Heart left ventricle (tissue), 16 donors: Measurements from ENCODE around the gene SETD2. TPM values are rescaled to one million over a fixed set of nuclear protein-coding genes. Genes with fewer than 3 reads are reported as not detected.

ENCODE experiments used
- ATAC-seq, 4 donors: fragments of 200-7000 bp; cut with Tn5 transposase; one replicate each; pipeline ENCODE4 v1.9.1; 2020 to 2022; ENCODE audit warnings: moderate library complexity in 4 of 4, mild to moderate bottlenecking in 3 of 4, moderate number of reproducible peaks in 1 of 4
- DNase-seq, 5 donors: peaks; one replicate each; pipeline ENCODE4 v3.0.0-alpha.2; 2020
- H3K27ac ChIP-seq, 12 donors: fragments of 200-600 bp; sonication (generic) in 4 of 12; one replicate each; pipeline versions ENCODE4 v1.5.0 to v1.8.0; 2016 to 2022; ENCODE audit warnings: mild to moderate bottlenecking in 2 of 12
- H3K27me3 ChIP-seq, 9 donors: fragments of 200-600 bp; sonication (generic) in 2 of 9; one replicate each; pipeline versions ENCODE4 v1.5.1 to v1.8.0; 2016 to 2022; ENCODE audit warnings: mild to moderate bottlenecking in 3 of 9
- H3K36me3 ChIP-seq, 9 donors: fragments of 200-600 bp; sonication (generic) in 2 of 9; one replicate each; pipeline versions ENCODE4 v1.5.0 to v1.8.0; 2018 to 2022; ENCODE audit warnings: mild to moderate bottlenecking in 2 of 9
- H3K4me1 ChIP-seq, 12 donors: fragments of 200-600 bp; sonication (generic) in 4 of 12; one replicate each; pipeline versions ENCODE4 v1.5.0 to v1.8.0; 2016 to 2022; ENCODE audit warnings: mild to moderate bottlenecking in 3 of 12
- H3K4me3 ChIP-seq, 12 donors: fragments of 200-600 bp; sonication (generic) in 4 of 12; one replicate each; pipeline versions ENCODE4 v1.5.0 to v1.8.0; 2017 to 2022; ENCODE audit warnings: mild to moderate bottlenecking in 9 of 12, moderate library complexity in 4 of 12
- H3K9me3 ChIP-seq, 12 donors: fragments of 200-600 bp; sonication (generic) in 4 of 12; one replicate each; pipeline versions ENCODE4 v1.5.0 to v1.8.0; 2016 to 2022; ENCODE audit warnings: mild to moderate bottlenecking in 1 of 12
- POLR2A ChIP-seq, 2 donors: fragments of 450-650 bp; IDR thresholded peaks; one replicate each; pipeline ENCODE4 v1.6.1; 2017; ENCODE audit warnings: antibody characterized with exemption in 2 of 2, mild to moderate bottlenecking in 2 of 2, moderate library complexity in 2 of 2
- WGBS, 4 donors: extraction: QIAGEN DNeasy Blood & Tissue Kit in 2 of 4; methylation state at CpG; one replicate each; pipeline versions ENCODE4 v1.1.5 to v1.1.7; 2013 to 2018; 5-methylcytosine and 5-hydroxymethylcytosine counted together
- intact Hi-C, 10 donors: fragments of 100-400 bp; cut with DNase I; formaldehyde crosslinking; loops; one replicate each; pipeline versions ENCODE4 v1.11.1 to v1.14.2; 2022
- polyA plus RNA-seq, 2 donors: library from polyadenylated mRNA; stranded (reverse); fragments of 200-250 nt; gene quantifications; one replicate each; pipeline ENCODE4 v1.2.3, GENCODE V29; 2013
- total RNA-seq, 9 donors: library from RNA; depleted of rRNA in 2 of 9; stranded (reverse); fragments of >200 nt in 2 of 9; fragmentation: NEBNext Ultra II Directional in 3 of 9; extraction: Animal tissue kit (Norgen Biotek cat#: 25700) in 3 of 9; gene quantifications; one replicate each; pipeline versions ENCODE4 v1.1.0 to v1.2.4, GENCODE V29; 2016 to 2023
- TF ChIP-seq, protein P1 (sequence below), 12 donors: fragments of 200-600 bp; sonication (generic) in 4 of 12; IDR thresholded peaks; one replicate each; pipeline versions ENCODE4 v1.5.0 to v1.8.0; 2018 to 2022; ENCODE audit warnings: antibody characterized with exemption in 12 of 12, mild to moderate bottlenecking in 5 of 12
- donor health status: ischemic (EF 13 %, LVEDD 7.1; RV severe dilation, severe dysfunction).
- donor health status: healthy with polysubstance abuse.
- donor health status: DM: no; HTN: yes; CAD: no.
- donor health status: DM: no; HTN: no; CAD: no.
- donor health status: ischemic (EF 25% LVEDD 6.9; RV normal size, moderate dysfunction).
- donor health status: ischemic (EF 25% LVEDD 5.7; RV mildly dilated, moderate dysfunction).
- donor health status: healthy.
- donor health status: DM: yes; HTN: yes; CAD: no.
- donor health status: ischemic (EF 35%, LVEDD 5.7; RV mildly dilated, moderate dysfunction).
- donor health status: nonischemic (EF 11% LVEDD 7.7; RV severe dilation, severe dysfunction).
- donor health status: DM: yes; HTN: yes; CAD: no.
- donor health status: PGD.
- donor health status: ischemic (EF 29% LVEDD 5.4; RV normal size, mild dysfunction).
- donor health status: nonischemic (EF 23%, LVEDD 6.1; RV moderate dilation, normal function).

SETD2 gene
- total and polyA plus RNA-seq, 11 donors, result 9.0 to 34.1 (median 29.9) TPM

DNA sequence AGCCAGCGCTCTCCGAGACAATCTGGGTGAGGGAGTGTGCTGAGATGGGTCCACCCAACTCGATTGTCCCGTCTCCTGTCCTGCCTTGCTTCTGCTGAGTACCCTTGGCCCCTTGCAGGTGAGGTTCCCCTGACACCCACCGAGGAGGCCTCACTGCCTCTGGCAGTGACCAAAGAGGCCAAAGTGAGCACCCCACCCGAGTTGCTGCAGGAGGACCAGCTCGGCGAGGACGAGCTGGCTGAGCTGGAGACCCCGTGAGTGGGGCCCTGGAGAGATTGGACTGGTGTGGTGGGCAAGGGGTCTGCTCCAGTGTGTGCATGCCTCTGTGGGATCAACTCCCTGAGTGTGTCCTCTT lies 160.9 kb downstream of the SETD2 start:
- TF ChIP-seq, protein P1, sequence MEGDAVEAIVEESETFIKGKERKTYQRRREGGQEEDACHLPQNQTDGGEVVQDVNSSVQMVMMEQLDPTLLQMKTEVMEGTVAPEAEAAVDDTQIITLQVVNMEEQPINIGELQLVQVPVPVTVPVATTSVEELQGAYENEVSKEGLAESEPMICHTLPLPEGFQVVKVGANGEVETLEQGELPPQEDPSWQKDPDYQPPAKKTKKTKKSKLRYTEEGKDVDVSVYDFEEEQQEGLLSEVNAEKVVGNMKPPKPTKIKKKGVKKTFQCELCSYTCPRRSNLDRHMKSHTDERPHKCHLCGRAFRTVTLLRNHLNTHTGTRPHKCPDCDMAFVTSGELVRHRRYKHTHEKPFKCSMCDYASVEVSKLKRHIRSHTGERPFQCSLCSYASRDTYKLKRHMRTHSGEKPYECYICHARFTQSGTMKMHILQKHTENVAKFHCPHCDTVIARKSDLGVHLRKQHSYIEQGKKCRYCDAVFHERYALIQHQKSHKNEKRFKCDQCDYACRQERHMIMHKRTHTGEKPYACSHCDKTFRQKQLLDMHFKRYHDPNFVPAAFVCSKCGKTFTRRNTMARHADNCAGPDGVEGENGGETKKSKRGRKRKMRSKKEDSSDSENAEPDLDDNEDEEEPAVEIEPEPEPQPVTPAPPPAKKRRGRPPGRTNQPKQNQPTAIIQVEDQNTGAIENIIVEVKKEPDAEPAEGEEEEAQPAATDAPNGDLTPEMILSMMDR (IDR thresholded peaks at IDR 0.05), result no peak
- TF ChIP-seq POLR2A (IDR thresholded peaks at IDR 0.05), result no peak
- DNase-seq (no peak), ATAC-seq (no peak)
- intact Hi-C loops, result loop anchor here in 2 of 10 donors (10.0 kb wide), 1 partner anchor 298 kb away; the partner anchor contains the start of gene TMIE (in 2 of the 2)
- Histone ChIP-seq H3K9me3 (no peaks in the 10 kb centered on the region), H3K27me3 (no peaks in the 10 kb centered on the region), H3K27ac (no peak overlapping the region), H3K4me3 (no peak overlapping the region), H3K4me1 (no peaks in the 10 kb centered on the region), H3K36me3 (peaks cover 0 to 95% (median 42%) of the 10 kb centered on the region in 9 donors)
- 90 to 92% (median 91%) methylated on average over 8 to 10 of the region's 10 CpGs for WGBS, 4 donors

DNA sequence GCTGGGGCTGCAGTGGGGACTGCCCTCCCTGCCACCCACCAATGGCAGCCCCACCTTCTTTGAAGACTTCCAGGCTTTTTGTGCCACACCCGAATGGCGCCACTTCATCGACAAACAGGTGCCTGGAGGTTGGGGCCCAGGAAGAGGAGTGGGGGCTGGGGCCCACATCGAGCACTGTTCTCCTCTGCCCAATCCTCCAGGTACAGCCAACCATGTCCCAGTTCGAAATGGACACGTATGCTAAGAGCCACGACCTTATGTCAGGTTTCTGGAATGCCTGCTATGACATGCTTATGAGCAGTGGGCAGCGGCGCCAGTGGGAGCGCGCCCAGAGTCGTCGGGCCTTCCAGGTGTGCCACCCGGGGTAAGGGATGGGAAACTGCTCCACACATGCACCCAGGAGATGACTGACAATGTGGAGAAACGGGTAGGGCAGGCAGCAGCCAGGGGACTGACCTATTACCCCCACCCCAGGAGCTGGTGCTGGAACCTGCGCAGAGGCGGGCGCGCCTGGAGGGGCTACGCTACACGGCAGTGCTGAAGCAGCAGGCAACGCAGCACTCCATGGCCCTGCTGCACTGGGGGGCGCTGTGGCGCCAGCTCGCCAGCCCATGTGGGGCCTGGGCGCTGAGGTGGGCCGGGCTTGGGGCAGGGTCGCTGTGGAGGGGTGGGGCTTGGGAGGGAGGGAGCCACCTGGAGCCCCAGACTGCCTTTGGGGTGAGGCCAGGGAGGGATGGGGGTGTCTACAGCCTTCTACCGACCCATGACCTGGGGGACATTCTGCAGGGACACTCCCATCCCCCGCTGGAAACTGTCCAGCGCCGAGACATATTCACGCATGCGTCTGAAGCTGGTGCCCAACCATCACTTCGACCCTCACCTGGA lies 161.5 kb downstream of the SETD2 start:
- H3K4me1 ChIP-seq, result peaks cover 0 to 3% (median 0%) of the 10 kb centered on the region in 12 donors
- no peak for DNase-seq
- no peak for ATAC-seq

DNA sequence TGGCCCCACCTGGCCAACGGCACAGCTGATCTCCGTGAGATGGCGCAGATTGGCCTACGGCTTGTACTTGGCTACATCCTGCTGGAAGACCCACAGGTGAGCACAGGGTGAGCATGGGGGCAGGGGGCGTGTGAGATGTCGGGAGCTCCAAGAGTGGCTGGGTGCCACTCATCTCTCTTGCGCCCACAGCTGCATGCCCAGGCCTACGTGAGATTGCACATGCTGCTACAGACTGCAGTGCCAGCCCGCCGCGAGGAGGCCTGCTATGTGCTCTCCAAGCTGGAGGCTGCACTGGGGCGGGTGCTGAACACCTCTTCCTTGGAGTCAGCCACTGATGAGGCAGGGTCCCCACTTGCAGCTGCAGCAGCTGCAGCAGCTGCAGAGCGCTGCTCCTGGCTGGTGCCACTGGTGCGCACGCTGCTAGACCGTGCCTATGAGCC lies 162.2 kb downstream of the SETD2 start:
- no peak for DNase-seq
- 93 to 97% (median 96%) methylated on average over 14 to 16 of the region's 16 CpGs for WGBS, 4 donors

More for the DNA sequence above, 161.5 kb downstream of the SETD2 start:
- H3K27me3 ChIP-seq, result no peaks in the 10 kb centered on the region
- TF ChIP-seq POLR2A (IDR thresholded peaks at IDR 0.05), result no peak
- TF ChIP-seq, protein P1 (IDR thresholded peaks at IDR 0.05), result no peak
- intact Hi-C loops, result loop anchor here in 2 of 10 donors (10.0 kb wide), 1 partner anchor 298 kb away; the partner anchor contains the start of gene TMIE (in 2 of the 2)
- H3K9me3 ChIP-seq, result no peaks in the 10 kb centered on the region
- H3K36me3 ChIP-seq, result peaks cover 0 to 96% (median 42%) of the 10 kb centered on the region in 9 donors
- 86 to 91% (median 87%) methylated on average over 22 to 35 of the region's 35 CpGs for WGBS, 4 donors
- no peak overlapping the region for H3K27ac ChIP-seq
- H3K4me3 ChIP-seq, result no peak overlapping the region

More for the DNA sequence above, 162.2 kb downstream of the SETD2 start:
- TF ChIP-seq, protein P1 (IDR thresholded peaks at IDR 0.05), result no peak
- no peak for TF ChIP-seq POLR2A (IDR thresholded peaks at IDR 0.05)
- intact Hi-C loops, result loop anchor here in 2 of 10 donors (10.0 kb wide), 1 partner anchor 297 kb away; the partner anchor contains the start of gene TMIE (in 2 of the 2)
- Histone ChIP-seq H3K9me3 (no peaks in the 10 kb centered on the region), H3K36me3 (peaks cover 0 to 91% (median 42%) of the 10 kb centered on the region in 9 donors), H3K27me3 (no peaks in the 10 kb centered on the region), H3K27ac (no peak overlapping the region), H3K4me3 (no peak overlapping the region), H3K4me1 (peaks cover 0 to 10% (median 0%) of the 10 kb centered on the region in 12 donors)
- ATAC-seq, result no peak
